Erythroblast (primary cell): ENCODE data around the gene H19.

ENCODE experiments used
- GATA1 ChIP-seq: IDR thresholded peaks from 2 replicates; pipeline ENCODE4 v1.6.1; 2011; ENCODE audit warnings: low read depth, mild to moderate bottlenecking, control low read depth, low read length, moderate library complexity
- POLR2A ChIP-seq: IDR thresholded peaks from 2 replicates; pipeline ENCODE4 v1.6.1; 2011; ENCODE audit warnings: mild to moderate bottlenecking, low read length

- TF ChIP-seq POLR2A, result no peak
- no peak for TF ChIP-seq GATA1
These were observed 37.7 kb upstream of the H19 start for GRCh38 chr11:2035382-2035781.
